ENCODE results near the gene CADPS2. TPM values are rescaled to one million over a fixed set of nuclear protein-coding genes. Genes with fewer than 3 reads are reported as not detected.

CADPS2 gene
- total RNA-seq, 1 experiment from 2014 or later: 12.2 TPM

DNA sequence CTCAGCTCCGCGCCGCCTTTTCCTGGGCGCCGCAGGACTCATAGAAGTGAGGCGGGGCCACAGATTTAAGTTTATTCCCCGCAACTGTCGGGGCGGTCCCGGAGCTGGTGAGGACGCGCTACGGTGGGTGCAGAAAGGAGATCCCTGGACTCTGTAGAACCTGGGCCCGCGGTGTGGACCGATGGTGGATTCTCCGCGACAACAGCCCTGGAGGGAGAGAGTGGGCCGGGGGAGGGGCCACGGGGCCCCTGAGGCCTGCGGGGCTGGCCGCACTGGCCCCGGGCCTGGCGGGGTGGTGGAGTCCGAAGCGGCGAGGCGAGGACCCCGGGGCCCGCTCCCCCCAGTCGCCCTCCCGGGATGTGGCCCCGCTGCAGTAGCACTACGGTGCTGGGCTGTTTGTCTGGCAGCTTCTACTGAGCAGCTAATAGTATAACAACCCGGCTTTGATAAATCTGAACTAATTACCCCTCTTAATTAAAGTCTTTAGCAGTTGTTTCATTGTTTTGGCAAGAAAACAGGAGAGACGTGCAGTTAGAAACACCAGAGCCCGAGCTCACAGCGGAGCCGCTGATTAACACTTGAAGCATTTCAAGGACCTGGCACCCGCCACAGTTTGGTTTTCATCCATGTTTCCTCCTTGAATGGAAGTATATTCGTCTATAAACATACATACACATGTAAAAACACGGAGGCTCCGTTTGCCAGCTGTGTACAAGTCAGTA is 585.9 kb downstream of the CADPS2 start:
- no peaks in the 10 kb centered on the region for H3K36me3 Mint-ChIP-seq
- H3K9me3 Mint-ChIP-seq: no peaks in the 10 kb centered on the region
- H3K4me3 Mint-ChIP-seq: peak overlapping the region; percentile 92
- peaks cover 83% of the 10 kb centered on the region for H3K27me3 Mint-ChIP-seq (ENCODE audit: low read depth)
- H3K4me1 Mint-ChIP-seq: peaks cover 44% of the 10 kb centered on the region
- ChIA-PET POLR2A (interaction anchor here (0.7 to 1.1 kb wide), 2 partner anchors 10 to 17 kb away, joined by 3 to 4 read pairs; no protein-coding TSS in a partner anchor), CTCF (interaction anchor here (0.6 to 2.2 kb wide), 10 partner anchors 10 to 307 kb away, joined by 3 to 9 read pairs (median 4); no protein-coding TSS in a partner anchor)
- TF ChIP-seq, protein P1, sequence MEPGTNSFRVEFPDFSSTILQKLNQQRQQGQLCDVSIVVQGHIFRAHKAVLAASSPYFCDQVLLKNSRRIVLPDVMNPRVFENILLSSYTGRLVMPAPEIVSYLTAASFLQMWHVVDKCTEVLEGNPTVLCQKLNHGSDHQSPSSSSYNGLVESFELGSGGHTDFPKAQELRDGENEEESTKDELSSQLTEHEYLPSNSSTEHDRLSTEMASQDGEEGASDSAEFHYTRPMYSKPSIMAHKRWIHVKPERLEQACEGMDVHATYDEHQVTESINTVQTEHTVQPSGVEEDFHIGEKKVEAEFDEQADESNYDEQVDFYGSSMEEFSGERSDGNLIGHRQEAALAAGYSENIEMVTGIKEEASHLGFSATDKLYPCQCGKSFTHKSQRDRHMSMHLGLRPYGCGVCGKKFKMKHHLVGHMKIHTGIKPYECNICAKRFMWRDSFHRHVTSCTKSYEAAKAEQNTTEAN (CRISPR knock-in tag; IDR thresholded peaks at IDR 0.05): no peak
- TF ChIP-seq ZNF423 (CRISPR knock-in tag; IDR thresholded peaks at IDR 0.05): no peak
- TF ChIP-seq TEAD1 (CRISPR knock-in tag; IDR thresholded peaks at IDR 0.05): no peak
- TF ChIP-seq GTF2I (CRISPR knock-in tag; conservative IDR thresholded peaks at IDR 0.05): no peak
- TF ChIP-seq NR1H2 (CRISPR knock-in tag; IDR thresholded peaks at IDR 0.05): no peak
- TF ChIP-seq TCF7 (CRISPR knock-in tag; IDR thresholded peaks at IDR 0.05; ENCODE audit: low read depth): no peak
- 0 out of 2 replicates have a peak, but pooled peaks have one; percentile 5 for TF ChIP-seq FOXK1 (CRISPR knock-in tag; IDR thresholded peaks at IDR 0.05)
- TF ChIP-seq ELF4 (CRISPR knock-in tag; IDR thresholded peaks at IDR 0.05; ENCODE audit: low read depth): 0 out of 2 replicates have a peak, but pooled peaks have one; percentile 16
- 0 out of 2 replicates have a peak, but pooled peaks have one; percentile 3 for TF ChIP-seq FOXP1 (CRISPR knock-in tag; IDR thresholded peaks at IDR 0.05; ENCODE audit: borderline replicate concordance)
- no peak for TF ChIP-seq JUN (CRISPR knock-in tag; IDR thresholded peaks at IDR 0.05)
- no peak for TF ChIP-seq SOX15 (CRISPR knock-in tag; IDR thresholded peaks at IDR 0.05)
- peak; percentile 51 for ATAC-seq
- peak; percentile 57 for DNase-seq (ENCODE audit: low spot score)
- no peak overlapping the region for H3K27ac Mint-ChIP-seq

DNA sequence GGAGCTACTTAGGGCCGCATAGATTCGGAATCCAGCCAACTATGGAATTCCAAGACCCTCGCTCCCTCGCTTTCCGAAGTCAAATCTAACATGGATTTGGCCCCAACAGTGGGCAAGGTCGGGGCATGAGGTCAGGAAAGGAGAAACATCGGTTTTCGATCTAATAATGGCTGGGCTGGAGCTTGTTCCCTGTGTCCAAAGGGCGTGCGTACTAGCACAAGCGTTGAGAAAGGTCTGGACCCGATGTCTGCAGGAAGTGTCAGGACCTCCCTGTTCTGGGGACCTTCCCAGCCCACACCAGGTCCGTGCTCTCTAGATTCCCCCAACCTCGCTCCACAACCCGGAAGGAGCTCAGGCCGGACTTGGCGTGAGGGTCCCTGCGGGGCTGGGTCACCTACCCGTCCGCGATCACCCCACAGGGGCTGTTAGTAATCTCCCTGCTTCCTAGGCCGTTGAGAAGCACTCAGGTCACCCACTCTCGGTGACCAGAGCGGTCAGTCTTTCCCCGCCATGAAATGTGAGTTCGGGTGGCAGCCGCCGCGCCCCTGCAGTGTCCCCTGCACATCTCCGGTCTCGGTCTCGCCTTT is 586.5 kb downstream of the CADPS2 start:
- POLR2A ChIA-PET: interaction anchor here (0.7 to 1.1 kb wide), 2 partner anchors 11 to 18 kb away, joined by 3 to 4 read pairs; no protein-coding TSS in a partner anchor
- Mint-ChIP-seq H3K4me3 (peak overlapping the region; percentile 92), H3K36me3 (no peaks in the 10 kb centered on the region), H3K27me3 (ENCODE audit: low read depth) (peaks cover 76% of the 10 kb centered on the region), H3K9me3 (no peaks in the 10 kb centered on the region), H3K4me1 (peaks cover 44% of the 10 kb centered on the region), H3K27ac (no peak overlapping the region)
- peak; percentile 56 for DNase-seq (ENCODE audit: low spot score)
- CTCF ChIA-PET: interaction anchor here (0.6 to 2.2 kb wide), 11 partner anchors 11 to 306 kb away, joined by 3 to 9 read pairs (median 4); no protein-coding TSS in a partner anchor
- ATAC-seq: peak; percentile 75
- peak; percentile 30; the same call in 1 of the 2 replicates for TF ChIP-seq KAT7 (CRISPR knock-in tag; IDR thresholded peaks at IDR 0.05; ENCODE audit: borderline replicate concordance)
- TF ChIP-seq FOXP1 (CRISPR knock-in tag; IDR thresholded peaks at IDR 0.05; ENCODE audit: borderline replicate concordance): peak; percentile 83; the same call in 1 of the 2 replicates
- TF ChIP-seq, protein P2, sequence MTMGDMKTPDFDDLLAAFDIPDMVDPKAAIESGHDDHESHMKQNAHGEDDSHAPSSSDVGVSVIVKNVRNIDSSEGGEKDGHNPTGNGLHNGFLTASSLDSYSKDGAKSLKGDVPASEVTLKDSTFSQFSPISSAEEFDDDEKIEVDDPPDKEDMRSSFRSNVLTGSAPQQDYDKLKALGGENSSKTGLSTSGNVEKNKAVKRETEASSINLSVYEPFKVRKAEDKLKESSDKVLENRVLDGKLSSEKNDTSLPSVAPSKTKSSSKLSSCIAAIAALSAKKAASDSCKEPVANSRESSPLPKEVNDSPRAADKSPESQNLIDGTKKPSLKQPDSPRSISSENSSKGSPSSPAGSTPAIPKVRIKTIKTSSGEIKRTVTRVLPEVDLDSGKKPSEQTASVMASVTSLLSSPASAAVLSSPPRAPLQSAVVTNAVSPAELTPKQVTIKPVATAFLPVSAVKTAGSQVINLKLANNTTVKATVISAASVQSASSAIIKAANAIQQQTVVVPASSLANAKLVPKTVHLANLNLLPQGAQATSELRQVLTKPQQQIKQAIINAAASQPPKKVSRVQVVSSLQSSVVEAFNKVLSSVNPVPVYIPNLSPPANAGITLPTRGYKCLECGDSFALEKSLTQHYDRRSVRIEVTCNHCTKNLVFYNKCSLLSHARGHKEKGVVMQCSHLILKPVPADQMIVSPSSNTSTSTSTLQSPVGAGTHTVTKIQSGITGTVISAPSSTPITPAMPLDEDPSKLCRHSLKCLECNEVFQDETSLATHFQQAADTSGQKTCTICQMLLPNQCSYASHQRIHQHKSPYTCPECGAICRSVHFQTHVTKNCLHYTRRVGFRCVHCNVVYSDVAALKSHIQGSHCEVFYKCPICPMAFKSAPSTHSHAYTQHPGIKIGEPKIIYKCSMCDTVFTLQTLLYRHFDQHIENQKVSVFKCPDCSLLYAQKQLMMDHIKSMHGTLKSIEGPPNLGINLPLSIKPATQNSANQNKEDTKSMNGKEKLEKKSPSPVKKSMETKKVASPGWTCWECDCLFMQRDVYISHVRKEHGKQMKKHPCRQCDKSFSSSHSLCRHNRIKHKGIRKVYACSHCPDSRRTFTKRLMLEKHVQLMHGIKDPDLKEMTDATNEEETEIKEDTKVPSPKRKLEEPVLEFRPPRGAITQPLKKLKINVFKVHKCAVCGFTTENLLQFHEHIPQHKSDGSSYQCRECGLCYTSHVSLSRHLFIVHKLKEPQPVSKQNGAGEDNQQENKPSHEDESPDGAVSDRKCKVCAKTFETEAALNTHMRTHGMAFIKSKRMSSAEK (CRISPR knock-in tag; IDR thresholded peaks at IDR 0.05; ENCODE audit: borderline replicate concordance): no peak
- TF ChIP-seq ESRRA (CRISPR knock-in tag; IDR thresholded peaks at IDR 0.05; ENCODE audit: borderline replicate concordance): 0 out of 2 replicates have a peak, but pooled peaks have one; percentile 56
- TF ChIP-seq, protein P3, sequence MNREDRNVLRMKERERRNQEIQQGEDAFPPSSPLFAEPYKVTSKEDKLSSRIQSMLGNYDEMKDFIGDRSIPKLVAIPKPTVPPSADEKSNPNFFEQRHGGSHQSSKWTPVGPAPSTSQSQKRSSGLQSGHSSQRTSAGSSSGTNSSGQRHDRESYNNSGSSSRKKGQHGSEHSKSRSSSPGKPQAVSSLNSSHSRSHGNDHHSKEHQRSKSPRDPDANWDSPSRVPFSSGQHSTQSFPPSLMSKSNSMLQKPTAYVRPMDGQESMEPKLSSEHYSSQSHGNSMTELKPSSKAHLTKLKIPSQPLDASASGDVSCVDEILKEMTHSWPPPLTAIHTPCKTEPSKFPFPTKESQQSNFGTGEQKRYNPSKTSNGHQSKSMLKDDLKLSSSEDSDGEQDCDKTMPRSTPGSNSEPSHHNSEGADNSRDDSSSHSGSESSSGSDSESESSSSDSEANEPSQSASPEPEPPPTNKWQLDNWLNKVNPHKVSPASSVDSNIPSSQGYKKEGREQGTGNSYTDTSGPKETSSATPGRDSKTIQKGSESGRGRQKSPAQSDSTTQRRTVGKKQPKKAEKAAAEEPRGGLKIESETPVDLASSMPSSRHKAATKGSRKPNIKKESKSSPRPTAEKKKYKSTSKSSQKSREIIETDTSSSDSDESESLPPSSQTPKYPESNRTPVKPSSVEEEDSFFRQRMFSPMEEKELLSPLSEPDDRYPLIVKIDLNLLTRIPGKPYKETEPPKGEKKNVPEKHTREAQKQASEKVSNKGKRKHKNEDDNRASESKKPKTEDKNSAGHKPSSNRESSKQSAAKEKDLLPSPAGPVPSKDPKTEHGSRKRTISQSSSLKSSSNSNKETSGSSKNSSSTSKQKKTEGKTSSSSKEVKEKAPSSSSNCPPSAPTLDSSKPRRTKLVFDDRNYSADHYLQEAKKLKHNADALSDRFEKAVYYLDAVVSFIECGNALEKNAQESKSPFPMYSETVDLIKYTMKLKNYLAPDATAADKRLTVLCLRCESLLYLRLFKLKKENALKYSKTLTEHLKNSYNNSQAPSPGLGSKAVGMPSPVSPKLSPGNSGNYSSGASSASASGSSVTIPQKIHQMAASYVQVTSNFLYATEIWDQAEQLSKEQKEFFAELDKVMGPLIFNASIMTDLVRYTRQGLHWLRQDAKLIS (CRISPR knock-in tag; IDR thresholded peaks at IDR 0.05; ENCODE audit: borderline replicate concordance): no peak
- TF ChIP-seq FOXK1 (CRISPR knock-in tag; IDR thresholded peaks at IDR 0.05): peak; percentile 59
- TF ChIP-seq EMX1 (CRISPR knock-in tag; IDR thresholded peaks at IDR 0.05): no peak
- TF ChIP-seq, protein P4, sequence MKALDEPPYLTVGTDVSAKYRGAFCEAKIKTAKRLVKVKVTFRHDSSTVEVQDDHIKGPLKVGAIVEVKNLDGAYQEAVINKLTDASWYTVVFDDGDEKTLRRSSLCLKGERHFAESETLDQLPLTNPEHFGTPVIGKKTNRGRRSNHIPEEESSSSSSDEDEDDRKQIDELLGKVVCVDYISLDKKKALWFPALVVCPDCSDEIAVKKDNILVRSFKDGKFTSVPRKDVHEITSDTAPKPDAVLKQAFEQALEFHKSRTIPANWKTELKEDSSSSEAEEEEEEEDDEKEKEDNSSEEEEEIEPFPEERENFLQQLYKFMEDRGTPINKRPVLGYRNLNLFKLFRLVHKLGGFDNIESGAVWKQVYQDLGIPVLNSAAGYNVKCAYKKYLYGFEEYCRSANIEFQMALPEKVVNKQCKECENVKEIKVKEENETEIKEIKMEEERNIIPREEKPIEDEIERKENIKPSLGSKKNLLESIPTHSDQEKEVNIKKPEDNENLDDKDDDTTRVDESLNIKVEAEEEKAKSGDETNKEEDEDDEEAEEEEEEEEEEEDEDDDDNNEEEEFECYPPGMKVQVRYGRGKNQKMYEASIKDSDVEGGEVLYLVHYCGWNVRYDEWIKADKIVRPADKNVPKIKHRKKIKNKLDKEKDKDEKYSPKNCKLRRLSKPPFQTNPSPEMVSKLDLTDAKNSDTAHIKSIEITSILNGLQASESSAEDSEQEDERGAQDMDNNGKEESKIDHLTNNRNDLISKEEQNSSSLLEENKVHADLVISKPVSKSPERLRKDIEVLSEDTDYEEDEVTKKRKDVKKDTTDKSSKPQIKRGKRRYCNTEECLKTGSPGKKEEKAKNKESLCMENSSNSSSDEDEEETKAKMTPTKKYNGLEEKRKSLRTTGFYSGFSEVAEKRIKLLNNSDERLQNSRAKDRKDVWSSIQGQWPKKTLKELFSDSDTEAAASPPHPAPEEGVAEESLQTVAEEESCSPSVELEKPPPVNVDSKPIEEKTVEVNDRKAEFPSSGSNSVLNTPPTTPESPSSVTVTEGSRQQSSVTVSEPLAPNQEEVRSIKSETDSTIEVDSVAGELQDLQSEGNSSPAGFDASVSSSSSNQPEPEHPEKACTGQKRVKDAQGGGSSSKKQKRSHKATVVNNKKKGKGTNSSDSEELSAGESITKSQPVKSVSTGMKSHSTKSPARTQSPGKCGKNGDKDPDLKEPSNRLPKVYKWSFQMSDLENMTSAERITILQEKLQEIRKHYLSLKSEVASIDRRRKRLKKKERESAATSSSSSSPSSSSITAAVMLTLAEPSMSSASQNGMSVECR (CRISPR knock-in tag; IDR thresholded peaks at IDR 0.05; ENCODE audit: borderline replicate concordance): no peak
- TF ChIP-seq NFE2L1 (CRISPR knock-in tag; IDR thresholded peaks at IDR 0.05): no peak

All from WTC11 (cell line).